Pancreas (tissue), 10 donors: ENCODE data around the gene SOX4. TPM values are rescaled to one million over a fixed set of nuclear protein-coding genes. Genes with fewer than 3 reads are reported as not detected.

Source experiments
- ATAC-seq, 4 donors: fragments of 200-7000 bp; cut with Tn5 transposase; one replicate each; pipeline versions ENCODE4 v1.8.0 to v1.9.1; 2020; ENCODE audit warnings: mild to moderate bottlenecking in 4 of 4, moderate library complexity in 4 of 4
- DNase-seq, 6 donors: peaks; one replicate each; pipeline ENCODE4 v3.0.0-alpha.2; 2020
- FAIRE-seq: peaks from 2 replicates; lab custom pipeline; 2012; peaks lifted over from hg19 to GRCh38; lab: Jason Lieb, UNC
- H3K27ac ChIP-seq, 4 donors: fragments of 200-600 bp; sonication (generic); 1 replicate in 3 of 4; 2 replicates in 1 of 4; pipeline versions ENCODE4 v1.5.0 to v1.8.0; 2020
- H3K27me3 ChIP-seq, 4 donors: fragments of 200-600 bp; one replicate each; pipeline ENCODE4 v1.8.0; 2021
- H3K36me3 ChIP-seq, 3 donors: fragments of 200-600 bp; sonication (generic) in 1 of 3; one replicate each; pipeline versions ENCODE4 v1.5.0 to v1.8.0; 2020 to 2021
- H3K4me1 ChIP-seq, 3 donors: fragments of 200-600 bp; one replicate each; pipeline ENCODE4 v1.8.0; 2021
- H3K4me3 ChIP-seq, 4 donors: fragments of 200-600 bp; sonication (generic) in 2 of 4; one replicate each; pipeline versions ENCODE4 v1.5.0 to v1.8.0; 2020 to 2021
- H3K9me3 ChIP-seq, 4 donors: fragments of 200-600 bp; one replicate each; pipeline ENCODE4 v1.8.0; 2021
- CTCF ChIP-seq, 4 donors: fragments of 200-600 bp; sonication (generic) in 3 of 4; IDR thresholded peaks; one replicate each; pipeline versions ENCODE4 v1.5.0 to v1.8.0; 2021; ENCODE audit warnings: antibody characterized with exemption in 4 of 4
- WGBS, 2 donors: extraction: QIAGEN DNeasy Blood & Tissue Kit; methylation state at CpG; one replicate each; pipeline ENCODE4 v1.1.7; 2013; 5-methylcytosine and 5-hydroxymethylcytosine counted together
- intact Hi-C, 3 donors: fragments of 100-400 bp; cut with DNase I; formaldehyde crosslinking; loops; one replicate each; pipeline versions ENCODE4 v1.11.1 to v1.14.2; 2022
- polyA plus RNA-seq, 2 donors: library from polyadenylated mRNA; stranded (reverse); fragments of 200-250 nt; gene quantifications; one replicate each; pipeline ENCODE4 v1.2.3, GENCODE V29; 2013
- total RNA-seq, 6 donors: library from RNA; stranded (reverse); fragmentation: NEBNext Ultra II Directional in 4 of 6; extraction: Animal tissue kit (Norgen Biotek cat#: 25700) in 4 of 6; gene quantifications; one replicate each; pipeline versions ENCODE4 v1.2.1 to v1.2.4, GENCODE V29; 2021 to 2023
- donor health status: healthy with polysubstance abuse.
- donor health status: DM: no; HTN: no; CAD: no; lungs with moderate emphysema.
- donor health status: DM: no; HTN: no; CAD: no.
- donor health status: control.
- donor health status: control.
- donor health status: Bipolar disorder and iron deficiency.
- donor health status: DM: yes; HTN: yes; CAD: no.
- donor health status: DM: no; HTN: no; CAD: no.
- donor health status: DM: no; HTN: no; CAD: no.
- donor health status: DM: yes; HTN: yes; CAD: no.

The SOX4 gene
- total and polyA plus RNA-seq, 8 donors: 4.7 to 61.9 (median 10.9) TPM

GRCh38 chr6:21591446-21591845, 2.1 kb upstream of the SOX4 start:
- Histone ChIP-seq H3K27ac (no peak overlapping the region), H3K27me3 (no peaks in the 10 kb centered on the region), H3K9me3 (no peaks in the 10 kb centered on the region), H3K4me1 (peaks cover 0 to 4% (median 0%) of the 10 kb centered on the region in 3 donors), H3K36me3 (no peaks in the 10 kb centered on the region), H3K4me3 (no peak overlapping the region)
- no peak for ATAC-seq
- no peak for DNase-seq
- FAIRE-seq: no peak
- 61 to 72% methylated on average over 2 of the region's 2 CpGs for WGBS, 2 donors
- no peak for TF ChIP-seq CTCF (IDR thresholded peaks at IDR 0.05)
- intact Hi-C loops: loop anchor here in 1 of 3 donors (5.0 kb wide), 1 partner anchor 1024 kb away; no protein-coding TSS in a partner anchor

GRCh38 chr6:21592953-21593352, 598 bp upstream of the SOX4 start:
- no peaks in the 10 kb centered on the region for H3K9me3 ChIP-seq
- intact Hi-C loops: loop anchor here in 1 of 3 donors (5.0 kb wide), 1 partner anchor 1026 kb away; no protein-coding TSS in a partner anchor
- no peaks in the 10 kb centered on the region for H3K27me3 ChIP-seq
- no peaks in the 10 kb centered on the region for H3K36me3 ChIP-seq
- peak overlapping the region in 2 of 4 donors; percentile 95 for H3K27ac ChIP-seq
- H3K4me3 ChIP-seq: peak overlapping the region in 2 of 4 donors; percentile 74
- WGBS, 2 donors: 0 to 6% methylated on average over 1 of the region's 1 CpG
- ATAC-seq (no peak), FAIRE-seq (no peak), DNase-seq (no peak)
- H3K4me1 ChIP-seq: peaks cover 0 to 4% (median 0%) of the 10 kb centered on the region in 3 donors
- TF ChIP-seq CTCF (IDR thresholded peaks at IDR 0.05): no peak

- H3K36me3 ChIP-seq: no peaks in the 10 kb centered on the region
- no peaks in the 10 kb centered on the region for H3K27me3 ChIP-seq
- peak overlapping the region; percentile 62 to 74 (median 70) for H3K4me3 ChIP-seq
- intact Hi-C loops: loop anchor here in 1 of 3 donors (5.0 kb wide), 1 partner anchor 1027 kb away; no protein-coding TSS in a partner anchor
- no peaks in the 10 kb centered on the region for H3K9me3 ChIP-seq
- H3K4me1 ChIP-seq: peaks cover 3 to 8% (median 4%) of the 10 kb centered on the region in 3 donors
- peak; percentile 21 to 35 (median 28) for ATAC-seq
- DNase-seq: peak in 4 of 6 donors; percentile 24 to 46 (median 36)
- peak overlapping the region; percentile 77 to 95 (median 89) for H3K27ac ChIP-seq
- FAIRE-seq: no peak
- 0 to 1% methylated on average over 19 of the region's 19 CpGs for WGBS, 2 donors
- TF ChIP-seq CTCF (IDR thresholded peaks at IDR 0.05): no peak
Observed at GRCh38 chr6:21593927-21594415, 420 bp downstream of the SOX4 start.

- TF ChIP-seq CTCF (IDR thresholded peaks at IDR 0.05): no peak
- H3K27ac ChIP-seq: peak overlapping the region; percentile 77 to 95 (median 89)
- H3K9me3 ChIP-seq: no peaks in the 10 kb centered on the region
- 0% methylated on average over 74 to 112 of the region's 112 CpGs for WGBS, 2 donors
- FAIRE-seq (no peak), DNase-seq (peak; percentile 59 to 87 (median 67)), ATAC-seq (peak; percentile 42 to 64 (median 56))
- no peaks in the 10 kb centered on the region for H3K27me3 ChIP-seq
- H3K4me1 ChIP-seq: peaks cover 4 to 10% (median 5%) of the 10 kb centered on the region in 3 donors
- no peaks in the 10 kb centered on the region for H3K36me3 ChIP-seq
- peak overlapping the region; percentile 62 to 74 (median 70) for H3K4me3 ChIP-seq
- intact Hi-C loops: loop anchor here in 1 of 3 donors (5.0 kb wide), 1 partner anchor 1027 kb away; no protein-coding TSS in a partner anchor
Observed at GRCh38 chr6:21594416-21595281, 1.1 kb downstream of the SOX4 start.
